Body of pancreas (tissue), 4 donors: ENCODE results near the gene AP1M1. TPM values are rescaled to one million over a fixed set of nuclear protein-coding genes. Genes with fewer than 3 reads are reported as not detected.

Experiments
- ATAC-seq: fragments of 150-250 bp; one replicate; pipeline ENCODE4 v1.9.1; 2016
- DNase-seq, 4 donors: peaks; one replicate each; pipeline ENCODE4 v3.0.0-alpha.2; 2019
- H3K27ac ChIP-seq, 4 donors: fragments of 200-600 bp; sonication (generic); 1 replicate in 3 of 4; 2 replicates in 1 of 4; pipeline versions ENCODE4 v1.5.1 to v1.6.1; 2016 to 2019; ENCODE audit warnings: mild to moderate bottlenecking in 1 of 4, mixed read lengths in 1 of 4, moderate library complexity in 1 of 4
- H3K27me3 ChIP-seq, 2 donors: fragments of 200-600 bp; sonication (generic); one replicate each; pipeline ENCODE4 v1.6.0; 2016; ENCODE audit warnings: mild to moderate bottlenecking in 1 of 2
- H3K36me3 ChIP-seq, 2 donors: fragments of 200-600 bp; sonication (generic); replicated peaks in 1 of 2; 2 replicates each; pipeline ENCODE4 v1.5.1; 2016; ENCODE audit warnings: low read depth in 2 of 2; ENCODE audit not compliant: insufficient read depth in 1 of 2
- H3K4me1 ChIP-seq: fragments of 200-600 bp; sonication (generic); one replicate; pipeline ENCODE4 v1.6.0; 2016
- H3K4me3 ChIP-seq, 2 donors: fragments of 200-600 bp; sonication (generic); 1 replicate in 1 of 2; 2 replicates in 1 of 2; pipeline ENCODE4 v1.5.1; 2016 to 2019
- H3K9me3 ChIP-seq, 3 donors: fragments of 200-600 bp; sonication (generic); 1 replicate in 2 of 3; 2 replicates in 1 of 3; pipeline ENCODE4 v1.5.1; 2016
- CTCF ChIP-seq, 7 experiments: fragments of 450-650 bp in 4 of 7; fragments of 200-600 bp in 3 of 7; sonication (generic) in 3 of 7; IDR thresholded peaks; one replicate each; pipeline ENCODE4 v1.5.1; 2016 to 2019; ENCODE audit warnings: antibody characterized with exemption in 7 of 7
- POLR2A ChIP-seq, 3 donors: fragments of 450-650 bp; IDR thresholded peaks; one replicate each; pipeline ENCODE4 v1.6.1; 2016; ENCODE audit warnings: antibody characterized with exemption in 3 of 3, mild to moderate bottlenecking in 2 of 3
- WGBS, 2 donors: methylation state at CpG; one replicate each; pipeline ENCODE4 v1.1.5; 2017; 5-methylcytosine and 5-hydroxymethylcytosine counted together
- intact Hi-C: fragments of 100-400 bp; cut with DNase I; formaldehyde crosslinking; loops from one replicate; pipeline ENCODE4 v1.15.1; 2023
- total RNA-seq, 2 donors: library from RNA; depleted of rRNA; stranded (reverse); fragments of >200 nt; gene quantifications; one replicate each; pipeline ENCODE4 v1.1.0, GENCODE V29; 2016

AP1M1 gene
- total RNA-seq, 2 donors from 2014 or later: 22.3 to 23.1 TPM

- no peaks in the 10 kb centered on the region for H3K27me3 ChIP-seq
- intact Hi-C loops: no loop called here
- no peak for DNase-seq
- no peaks in the 10 kb centered on the region for H3K4me1 ChIP-seq
- H3K4me3 ChIP-seq: no peak overlapping the region
- H3K36me3 ChIP-seq: peaks cover 0 to 3% of the 10 kb centered on the region in 2 donors
- TF ChIP-seq CTCF (IDR thresholded peaks at IDR 0.05): no peak
- no peak for TF ChIP-seq POLR2A (IDR thresholded peaks at IDR 0.05)
- no peak overlapping the region for H3K27ac ChIP-seq
- no peak for ATAC-seq
- no peaks in the 10 kb centered on the region for H3K9me3 ChIP-seq
- WGBS, 2 donors: 90 to 92% methylated on average over 21 of the region's 21 CpGs
Observed at GRCh38 chr19:16235811-16236652, 38.3 kb downstream of the AP1M1 start.

GRCh38 chr19:16244091-16244490 lies 46.4 kb downstream of the AP1M1 start:
- intact Hi-C loops: no loop called here
- no peak for ATAC-seq
- no peaks in the 10 kb centered on the region for H3K27me3 ChIP-seq
- no peak overlapping the region for H3K4me3 ChIP-seq
- no peak overlapping the region for H3K27ac ChIP-seq
- WGBS, 2 donors: 34 to 53% methylated on average over 2 of the region's 2 CpGs
- no peak for DNase-seq
- TF ChIP-seq CTCF (IDR thresholded peaks at IDR 0.05) (no peak), POLR2A (IDR thresholded peaks at IDR 0.05) (no peak)
- no peaks in the 10 kb centered on the region for H3K36me3 ChIP-seq
- no peaks in the 10 kb centered on the region for H3K4me1 ChIP-seq
- no peaks in the 10 kb centered on the region for H3K9me3 ChIP-seq

DNA sequence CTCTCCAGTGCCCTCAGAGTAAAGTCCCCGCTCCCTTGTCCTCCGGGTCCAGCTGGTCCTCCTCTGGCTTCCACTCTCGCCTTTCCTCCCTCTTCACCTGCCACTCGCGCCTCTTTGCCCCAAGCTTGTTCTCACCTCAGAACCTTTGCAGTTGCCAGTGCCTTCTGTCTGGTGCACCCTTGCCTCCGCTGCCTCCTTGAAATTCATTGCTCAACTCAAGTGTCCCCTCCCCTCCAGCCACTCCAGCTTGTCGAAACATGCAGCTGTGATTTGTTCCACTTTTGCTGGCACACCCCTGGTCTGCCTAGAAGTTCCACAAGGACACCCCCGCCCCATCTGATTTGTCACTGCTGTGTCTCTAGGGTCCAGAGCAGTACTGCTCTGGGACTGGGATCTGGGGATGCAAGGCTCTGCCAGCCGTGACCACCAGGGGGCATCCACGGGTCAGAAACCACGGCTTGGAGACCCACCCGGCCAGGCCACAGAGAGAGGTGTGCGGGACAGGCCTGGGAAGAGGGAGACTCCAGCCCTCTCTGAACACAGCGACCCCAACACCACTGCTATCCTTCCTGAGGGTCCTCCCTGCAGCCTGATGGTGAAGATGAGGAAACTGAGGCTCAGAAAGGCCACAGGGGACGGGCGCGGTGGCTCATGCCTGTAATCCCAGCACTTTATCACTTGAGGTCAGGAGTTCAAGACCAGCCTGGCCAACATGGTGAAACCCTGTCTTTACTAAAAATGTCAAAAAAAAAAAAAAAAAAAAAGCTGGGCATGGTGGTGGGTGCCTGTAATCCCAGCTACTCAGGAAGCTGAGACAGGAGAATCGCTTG lies 49.9 kb downstream of the AP1M1 start:
- intact Hi-C loops: loop anchor here (5.0 kb wide), 1 partner anchor 140 kb away; no protein-coding TSS in a partner anchor
- no peaks in the 10 kb centered on the region for H3K27me3 ChIP-seq
- 38 to 53% methylated on average over 10 to 18 of the region's 18 CpGs for WGBS, 2 donors
- DNase-seq (peak; percentile 83 to 89 (median 85)), ATAC-seq (peak; percentile 93)
- H3K4me1 ChIP-seq: no peaks in the 10 kb centered on the region
- H3K9me3 ChIP-seq: no peaks in the 10 kb centered on the region
- TF ChIP-seq POLR2A (IDR thresholded peaks at IDR 0.05) (no peak), CTCF (IDR thresholded peaks at IDR 0.05) (peak; percentile 69 to 94 (median 91))
- no peaks in the 10 kb centered on the region for H3K36me3 ChIP-seq
- no peak overlapping the region for H3K4me3 ChIP-seq
- no peak overlapping the region for H3K27ac ChIP-seq

DNA sequence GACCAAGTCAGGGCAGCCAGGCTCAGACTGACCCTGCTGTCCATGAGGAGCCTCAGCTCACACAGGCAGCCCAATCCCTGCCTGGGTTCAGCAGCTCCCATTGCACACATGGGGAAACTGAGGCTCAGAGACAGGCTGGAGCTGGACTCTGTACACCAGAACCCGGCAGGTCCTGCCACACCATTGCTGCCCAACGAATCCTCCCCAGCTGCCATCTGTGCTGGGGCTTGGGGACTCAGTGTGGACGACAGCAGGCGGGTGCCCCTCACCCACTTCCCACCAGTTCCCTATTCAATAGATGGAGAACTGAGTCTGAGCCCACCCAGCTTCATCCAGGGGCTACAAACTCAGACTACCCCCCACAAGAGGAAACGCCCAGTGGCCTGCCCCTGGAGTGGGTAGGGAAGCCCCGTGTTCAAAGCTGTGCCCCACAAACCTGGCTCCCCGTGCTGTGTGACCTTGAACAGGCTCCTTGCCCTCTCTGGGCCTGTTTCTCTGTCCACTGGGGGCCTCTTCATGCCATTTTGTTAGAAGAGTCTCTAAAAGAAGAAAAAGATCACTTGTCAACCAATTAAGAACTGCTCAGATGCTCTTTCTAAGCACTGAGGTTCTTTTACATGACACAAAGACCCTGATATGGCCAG lies 50.8 kb downstream of the AP1M1 start:
- intact Hi-C loops: loop anchor here (5.0 kb wide), 1 partner anchor 139 kb away; no protein-coding TSS in a partner anchor
- no peak for ATAC-seq
- 61 to 73% methylated on average over 4 to 7 of the region's 7 CpGs for WGBS, 2 donors

More for the DNA sequence above, 50.8 kb downstream of the AP1M1 start:
- H3K4me3 ChIP-seq: no peak overlapping the region
- no peak for DNase-seq
- H3K36me3 ChIP-seq: no peaks in the 10 kb centered on the region
- H3K9me3 ChIP-seq: no peaks in the 10 kb centered on the region
- TF ChIP-seq CTCF (IDR thresholded peaks at IDR 0.05): no peak
- no peak for TF ChIP-seq POLR2A (IDR thresholded peaks at IDR 0.05)
- H3K27me3 ChIP-seq: no peaks in the 10 kb centered on the region
- H3K4me1 ChIP-seq: peaks cover 2% of the 10 kb centered on the region
- no peak overlapping the region for H3K27ac ChIP-seq
